GM08714 (cell line): ENCODE data around the gene FAM72B.
"Not testable (repeated sequence)": the region's sequence is repeated elsewhere in the genome, so short reads cannot be mapped to it uniquely, and the experiment has no call there.

Experiments
- H3K4me3 ChIP-seq: fragments of 200-500 bp; sonication (Bioruptor generic); 2 replicates; pipeline ENCODE4 v1.5.1; 2014; ENCODE audit warnings: mild to moderate bottlenecking, low read length, inconsistent platforms

FAM72B gene

DNA sequence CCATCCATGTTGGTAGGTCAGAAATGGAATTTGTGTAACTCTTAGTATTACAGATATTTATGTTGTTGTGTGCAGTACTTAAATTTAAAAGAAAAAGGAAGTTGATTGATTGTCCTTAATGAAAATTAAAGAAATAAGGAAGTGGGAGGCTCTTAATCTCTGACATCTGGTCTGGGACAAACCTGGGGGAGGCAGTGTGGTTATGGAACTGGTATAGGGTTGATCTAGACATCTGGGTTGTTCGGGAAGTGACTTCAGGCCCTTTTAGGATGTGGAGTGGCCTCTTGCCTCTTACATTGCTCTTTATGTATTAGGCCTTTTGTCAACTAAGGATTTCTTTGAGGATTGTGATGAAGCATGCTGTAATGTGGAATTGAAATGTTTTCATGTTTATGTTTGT, 16.1 kb upstream of the FAM72B start:
- not testable (repeated sequence) for H3K4me3 ChIP-seq

GRCh38 chr1:121199763-121200162, 15.6 kb upstream of the FAM72B start:
- H3K4me3 ChIP-seq = not testable (repeated sequence)

GRCh38 chr1:121197095-121197882, 13.1 kb upstream of the FAM72B start:
- not testable (repeated sequence) for H3K4me3 ChIP-seq

DNA sequence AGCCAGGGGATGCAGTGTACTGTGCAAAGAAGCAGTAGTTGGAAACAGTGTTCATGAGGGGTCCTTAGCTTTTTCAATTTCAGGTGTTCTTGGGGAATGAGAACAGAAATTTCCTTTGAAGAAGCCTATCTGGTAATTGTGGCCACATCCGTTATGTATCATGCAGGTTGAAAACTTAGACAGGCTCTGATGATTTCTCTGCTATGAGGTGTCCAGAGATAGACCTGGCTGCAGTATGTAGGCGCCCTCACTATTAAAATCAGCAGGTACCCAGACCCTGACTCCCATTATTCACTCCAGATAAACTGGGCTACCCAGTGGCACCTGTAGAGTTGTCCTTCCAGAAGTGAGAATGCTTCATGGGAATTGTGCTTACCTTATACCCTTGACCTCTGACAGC, 8.4 kb upstream of the FAM72B start:
- H3K4me3 ChIP-seq = not testable (repeated sequence)

DNA sequence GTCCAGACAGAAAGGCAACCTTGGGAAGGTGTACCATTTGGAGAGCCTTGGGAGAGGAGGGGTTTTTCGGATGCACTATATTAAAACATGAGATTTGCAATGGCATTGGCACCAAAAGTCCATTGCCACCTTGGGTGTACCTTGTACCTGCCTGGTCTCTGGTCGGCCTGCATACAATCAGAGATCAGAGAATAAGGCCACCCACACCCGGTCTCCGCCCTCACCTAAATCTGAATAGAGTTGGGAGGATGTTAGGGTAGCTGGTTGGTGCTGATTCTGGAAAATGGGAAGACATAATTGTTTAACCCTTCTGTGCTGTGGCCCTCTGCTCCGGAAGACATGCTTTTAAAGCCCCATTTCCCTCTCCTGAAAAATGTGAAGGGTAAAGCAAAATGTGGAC, 3.8 kb upstream of the FAM72B start:
- not testable (repeated sequence) for H3K4me3 ChIP-seq

- H3K4me3 ChIP-seq = peak overlapping the region; percentile 46; the same call in 1 of the 2 replicates
Measured at GRCh38 chr1:121186191-121186590, 2.1 kb upstream of the FAM72B start.

DNA sequence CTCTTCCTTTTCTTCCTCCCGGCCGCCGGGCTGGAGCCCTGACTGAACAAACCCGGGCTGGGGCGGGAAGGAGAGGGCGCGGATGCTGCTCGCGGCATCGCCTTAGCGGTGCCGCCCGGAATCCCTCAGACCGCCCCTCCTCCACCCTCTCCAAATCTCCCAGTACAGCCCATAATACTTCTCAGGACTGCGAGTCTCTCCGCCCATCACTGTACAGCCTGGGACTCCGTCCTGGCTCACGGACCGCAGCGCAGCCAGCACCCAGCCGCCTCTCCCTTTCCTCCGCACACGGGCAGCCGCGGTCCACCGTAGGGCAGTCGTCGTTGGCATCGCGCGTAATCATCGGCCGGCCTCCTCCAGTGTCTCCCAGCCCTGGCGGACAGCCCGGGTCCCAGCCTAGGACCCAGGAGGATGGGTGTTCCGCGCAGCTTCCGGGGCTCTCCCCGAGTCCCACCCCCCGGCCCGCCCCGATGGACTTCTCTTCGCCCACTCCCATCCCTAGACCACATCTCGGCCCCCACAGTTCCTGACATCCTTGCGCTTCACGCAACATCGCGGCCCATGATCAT, 1.1 kb upstream of the FAM72B start:
- peak overlapping the region; percentile 61; the same call in 1 of the 2 replicates for H3K4me3 ChIP-seq

- H3K4me3 ChIP-seq = peak overlapping the region; percentile 82; the same call in 1 of the 2 replicates
Measured at GRCh38 chr1:121183867-121184266, 273 bp downstream of the FAM72B start.

- not testable (repeated sequence) for H3K4me3 ChIP-seq
Measured at GRCh38 chr1:121178197-121178596, 5.9 kb downstream of the FAM72B start.

DNA sequence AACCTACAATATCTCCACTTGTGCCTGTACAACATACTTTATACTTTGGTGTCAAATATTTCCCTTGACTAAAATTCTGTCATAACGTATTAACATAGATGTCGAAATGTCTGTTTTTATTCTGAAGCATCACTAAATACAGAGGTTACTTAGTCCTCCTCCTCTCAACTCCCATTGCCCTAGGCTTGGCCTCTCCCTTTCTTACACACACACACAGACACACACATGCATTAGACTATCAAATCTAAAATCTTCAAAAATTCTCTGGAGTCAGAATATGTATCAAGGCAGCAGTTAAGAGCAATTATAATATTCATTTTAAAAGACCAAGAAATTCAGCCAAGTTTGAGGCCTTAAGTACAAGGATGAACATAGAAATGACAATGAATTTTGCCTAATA, 7.5 kb downstream of the FAM72B start:
- not testable (repeated sequence) for H3K4me3 ChIP-seq

- H3K4me3 ChIP-seq = not testable (repeated sequence)
Measured at GRCh38 chr1:121168152-121168668, 15.9 kb downstream of the FAM72B start.

DNA sequence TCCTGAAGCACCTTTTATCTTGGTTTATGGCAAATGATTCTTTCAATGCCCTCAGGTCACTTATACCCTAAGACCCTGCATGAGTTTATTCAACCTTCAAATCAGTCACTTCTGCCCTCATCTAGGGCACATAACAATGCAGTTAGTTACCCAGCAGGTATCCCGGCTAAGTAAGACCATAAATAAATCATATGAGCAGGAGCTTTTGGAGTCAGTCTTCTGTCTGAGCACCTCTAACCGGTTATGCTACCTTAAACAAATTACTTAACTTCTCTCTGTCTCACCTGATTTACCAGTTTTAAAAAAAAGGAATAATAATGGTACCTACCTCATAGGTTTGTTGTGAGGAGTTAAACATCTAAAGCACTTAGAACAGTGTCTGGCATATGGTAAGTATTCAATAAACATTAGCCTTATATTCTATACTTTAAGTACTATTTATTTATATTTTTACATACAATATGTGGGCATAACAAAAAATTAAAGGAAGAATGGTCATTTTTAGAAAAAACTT, 16.9 kb downstream of the FAM72B start:
- not testable (repeated sequence) for H3K4me3 ChIP-seq

DNA sequence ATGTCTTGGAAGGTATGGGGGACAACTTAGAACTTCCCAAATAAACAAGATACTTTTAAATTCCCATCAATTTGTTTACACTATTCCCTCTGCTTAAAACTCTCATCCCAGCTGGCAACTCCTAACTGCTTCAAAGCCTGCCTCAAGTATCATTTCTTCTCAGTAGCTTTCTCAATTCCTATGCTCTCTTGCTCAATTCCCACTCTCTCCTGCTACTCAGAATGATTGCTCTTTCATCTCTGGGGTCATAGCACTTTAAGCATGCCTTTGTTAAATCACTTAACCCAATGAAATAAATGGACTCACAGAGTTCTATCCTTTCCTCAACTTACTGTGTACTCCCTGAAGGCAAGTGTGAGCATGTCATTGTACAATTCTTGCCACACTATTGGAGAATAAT, 18.8 kb downstream of the FAM72B start:
- H3K4me3 ChIP-seq = not testable (repeated sequence)

DNA sequence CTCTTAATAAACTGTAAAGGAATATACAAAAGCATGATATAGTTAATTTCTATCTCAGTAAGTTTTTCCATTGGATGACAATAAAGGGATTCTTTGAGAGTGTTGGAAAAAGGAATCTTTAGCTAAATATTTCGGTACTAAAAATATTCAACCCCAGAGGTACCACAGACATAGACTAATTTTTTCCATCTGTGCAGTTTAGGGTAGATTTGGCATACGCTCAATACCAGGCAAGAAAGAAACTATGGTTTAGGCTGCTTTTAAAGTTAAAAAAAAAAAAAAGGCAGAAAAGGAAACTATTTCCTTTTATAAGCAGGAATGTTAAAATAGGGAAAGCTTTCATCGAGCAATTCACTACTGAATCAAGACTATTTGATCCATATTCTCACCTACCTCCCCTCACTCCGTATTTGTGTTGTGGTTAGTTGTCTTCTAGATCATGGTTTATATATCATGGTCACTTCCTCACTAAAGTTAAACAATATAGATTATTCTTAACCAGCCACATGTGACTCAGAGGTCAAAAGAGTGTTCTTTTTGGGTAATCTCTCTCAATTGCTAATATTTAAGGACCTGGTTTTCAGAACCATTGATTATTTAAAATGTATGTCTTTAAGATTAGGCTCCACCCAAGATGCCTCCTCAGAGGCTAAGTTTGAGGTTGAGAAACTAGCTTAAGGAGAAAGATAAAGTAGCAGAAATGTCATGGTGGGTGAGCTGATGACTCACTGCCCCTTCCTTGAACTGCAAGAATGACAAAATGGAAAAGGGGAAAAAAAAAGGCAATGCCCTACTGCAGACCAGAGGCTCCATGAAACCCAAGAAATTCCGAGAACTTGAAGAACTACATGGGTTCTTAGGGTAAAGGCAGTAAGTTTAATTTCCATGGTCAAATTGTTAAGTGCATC, 20.0 kb downstream of the FAM72B start:
- H3K4me3 ChIP-seq = not testable (repeated sequence)

- H3K4me3 ChIP-seq = not testable (repeated sequence)
Measured at GRCh38 chr1:121161199-121161901, 22.8 kb downstream of the FAM72B start.

GRCh38 chr1:121160118-121160517, 24.0 kb downstream of the FAM72B start:
- H3K4me3 ChIP-seq = not testable (repeated sequence)

- H3K4me3 ChIP-seq = not testable (repeated sequence)
Measured at GRCh38 chr1:121157609-121158008, 26.5 kb downstream of the FAM72B start.

DNA sequence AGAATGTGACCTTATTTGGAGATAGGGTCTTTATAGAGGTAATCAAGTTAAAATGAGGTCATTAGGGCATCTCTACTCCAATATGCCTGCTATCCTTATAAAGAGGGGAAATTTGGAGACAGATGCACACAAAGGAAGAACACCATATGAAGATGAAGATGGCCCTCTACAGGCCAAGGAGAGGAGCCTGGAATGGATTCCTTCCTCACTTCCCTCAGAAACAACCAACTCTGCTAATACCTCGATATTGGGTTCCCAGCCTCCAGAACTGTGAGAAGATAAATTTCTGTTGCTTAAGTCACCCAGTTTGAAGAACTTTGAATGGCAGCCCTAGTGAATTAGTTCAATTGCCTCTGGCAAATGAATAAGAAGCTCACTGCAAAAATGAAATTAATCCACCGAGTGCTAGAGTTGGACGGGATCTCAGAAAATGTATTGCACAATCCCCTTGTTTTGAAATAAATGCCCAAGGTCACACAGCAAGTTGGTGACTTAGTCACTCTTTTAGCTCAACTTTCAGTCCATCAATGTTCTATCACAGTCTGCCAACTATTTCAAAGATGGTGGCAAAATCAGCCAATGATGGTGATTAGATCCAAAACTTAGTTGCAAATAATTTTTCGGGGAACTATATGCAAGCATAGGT, 27.1 kb downstream of the FAM72B start:
- H3K4me3 ChIP-seq = not testable (repeated sequence)

GRCh38 chr1:121155671-121156358, 28.3 kb downstream of the FAM72B start:
- not testable (repeated sequence) for H3K4me3 ChIP-seq

DNA sequence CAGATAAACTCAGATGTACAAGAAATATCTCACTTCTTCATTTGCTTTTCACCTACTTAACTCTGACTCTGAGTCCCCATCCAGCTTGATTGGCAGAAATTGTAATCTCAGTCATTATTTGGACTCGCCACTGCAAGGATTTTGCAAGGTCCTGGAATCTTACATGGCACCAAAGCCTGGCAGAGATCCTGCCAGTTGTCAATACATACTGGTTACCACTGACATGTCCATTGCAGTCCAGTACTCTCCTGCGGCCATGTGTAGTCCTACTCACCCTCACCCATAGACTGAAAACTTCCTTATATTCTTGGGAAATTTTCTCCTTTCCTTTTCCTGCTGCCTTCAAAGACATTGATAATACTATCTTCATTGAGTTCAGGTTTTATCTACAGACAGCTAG, 29.3 kb downstream of the FAM72B start:
- not testable (repeated sequence) for H3K4me3 ChIP-seq
